ENCODE results near the gene EIF4H.

EIF4H gene

DNA sequence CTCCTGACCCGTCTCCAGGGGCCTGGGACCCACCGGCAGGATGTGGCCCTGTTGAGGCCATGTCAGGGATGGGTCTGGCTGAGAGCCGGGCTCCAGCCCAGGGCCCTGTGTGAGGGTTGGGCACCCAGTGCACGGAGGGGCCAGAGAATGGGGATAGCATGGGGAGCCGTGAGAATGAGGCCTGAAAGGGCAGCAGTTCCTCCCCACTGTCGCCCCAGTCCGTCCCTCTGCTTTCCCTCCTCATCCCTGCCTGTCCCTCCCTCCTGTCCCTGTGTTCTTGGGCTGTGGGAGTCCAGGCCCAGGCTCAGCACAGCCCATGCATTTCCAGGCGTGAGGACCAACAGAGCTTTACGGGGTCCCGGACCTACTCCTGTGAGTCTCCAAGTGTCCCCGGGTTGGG is 45.3 kb downstream of the EIF4H start:
- H3K27me3 ChIP-seq (ENCODE audit: insufficient read depth, poor library complexity, severe bottlenecking) = no peaks in the 10 kb centered on the region
- H3K27ac ChIP-seq (replicated peaks) = peak overlapping the region; percentile 91
- no peak for TF ChIP-seq GABPA (IDR thresholded peaks at IDR 0.05; ENCODE audit: low read depth)
- TF ChIP-seq CTCF (IDR thresholded peaks at IDR 0.05; ENCODE audit: insufficient read depth, low read length) = no peak
- TF ChIP-seq POLR2AphosphoS5 (IDR thresholded peaks at IDR 0.05; ENCODE audit: low read depth) = peak; percentile 82; the same call in 1 of the 2 replicates
- no peak for TF ChIP-seq SPI1 (IDR thresholded peaks at IDR 0.05; ENCODE audit: borderline replicate concordance, low read depth)
- H3K4me3 ChIP-seq (replicated peaks; ENCODE audit: insufficient read depth, low read length) = no peak overlapping the region
- DNase-seq (ENCODE audit: low read depth in 1 of 2, low spot score in 1 of 2) = no peak

- Histone ChIP-seq H3K4me3 (replicated peaks; ENCODE audit: insufficient read depth, low read length) (no peak overlapping the region), H3K27ac (replicated peaks) (peak overlapping the region; percentile 91), H3K27me3 (ENCODE audit: insufficient read depth, poor library complexity, severe bottlenecking) (no peaks in the 10 kb centered on the region)
- TF ChIP-seq REST (IDR thresholded peaks at IDR 0.05; ENCODE audit: insufficient replicate concordance, low read depth) (no peak), GABPA (IDR thresholded peaks at IDR 0.05; ENCODE audit: low read depth) (no peak), POLR2AphosphoS5 (IDR thresholded peaks at IDR 0.05; ENCODE audit: low read depth) (no peak), CTCF (IDR thresholded peaks at IDR 0.05; ENCODE audit: insufficient read depth, low read length) (no peak), SPI1 (IDR thresholded peaks at IDR 0.05; ENCODE audit: borderline replicate concordance, low read depth) (no peak)
- DNase-seq (ENCODE audit: low read depth in 1 of 2, low spot score in 1 of 2) = peak in 1 of 2 experiments; percentile 62
Measured at GRCh38 chr7:74220229-74220628, 46.1 kb downstream of the EIF4H start.

- no peak for TF ChIP-seq GABPA (IDR thresholded peaks at IDR 0.05; ENCODE audit: low read depth)
- 0 out of 2 replicates have a peak overlapping the region, but pooled peaks have one; percentile 32 for H3K27ac ChIP-seq (replicated peaks)
- no peaks in the 10 kb centered on the region for H3K27me3 ChIP-seq (ENCODE audit: insufficient read depth, poor library complexity, severe bottlenecking)
- H3K4me3 ChIP-seq (replicated peaks; ENCODE audit: insufficient read depth, low read length) = no peak overlapping the region
- no peak for DNase-seq (ENCODE audit: low read depth in 1 of 2, low spot score in 1 of 2)
Measured at GRCh38 chr7:74221713-74222112, 47.6 kb downstream of the EIF4H start.

GRCh38 chr7:74222851-74223710 is 48.9 kb downstream of the EIF4H start:
- H3K27me3 ChIP-seq (ENCODE audit: insufficient read depth, poor library complexity, severe bottlenecking) = no peaks in the 10 kb centered on the region
- DNase-seq (ENCODE audit: low read depth in 1 of 2, low spot score in 1 of 2) = no peak
- H3K4me3 ChIP-seq (replicated peaks; ENCODE audit: insufficient read depth, low read length) = no peak overlapping the region
- peak overlapping the region; percentile 76 for H3K27ac ChIP-seq (replicated peaks)
- no peak for TF ChIP-seq GABPA (IDR thresholded peaks at IDR 0.05; ENCODE audit: low read depth)
- TF ChIP-seq POLR2AphosphoS5 (IDR thresholded peaks at IDR 0.05; ENCODE audit: low read depth) = peak; percentile 35

GRCh38 chr7:74223711-74224510 is 49.8 kb downstream of the EIF4H start:
- TF ChIP-seq REST (IDR thresholded peaks at IDR 0.05; ENCODE audit: insufficient replicate concordance, low read depth) (no peak), CTCF (IDR thresholded peaks at IDR 0.05; ENCODE audit: insufficient read depth, low read length) (no peak), GABPA (IDR thresholded peaks at IDR 0.05; ENCODE audit: low read depth) (no peak), POLR2AphosphoS5 (IDR thresholded peaks at IDR 0.05; ENCODE audit: low read depth) (peak; percentile 21), SPI1 (IDR thresholded peaks at IDR 0.05; ENCODE audit: borderline replicate concordance, low read depth) (no peak)
- no peak for DNase-seq (ENCODE audit: low read depth in 1 of 2, low spot score in 1 of 2)
- H3K27ac ChIP-seq (replicated peaks) = peak overlapping the region; percentile 76

More at GRCh38 chr7:74223711-74224510, 49.8 kb downstream of the EIF4H start:
- Histone ChIP-seq H3K27me3 (ENCODE audit: insufficient read depth, poor library complexity, severe bottlenecking) (no peaks in the 10 kb centered on the region), H3K4me3 (replicated peaks; ENCODE audit: insufficient read depth, low read length) (no peak overlapping the region)

Data from HL-60 (cell line).